K562 (cell line): ENCODE data around the gene HMCES. TPM values are rescaled to one million over a fixed set of nuclear protein-coding genes. Genes with fewer than 3 reads are reported as not detected.
A peak's percentile ranks its signal among the peaks of the same experiment; 100 is the strongest.

Experiments
- DLX4 ChIP-seq: fragments of 250-450 bp; sonication (Bioruptor Pico); IDR thresholded peaks from 2 replicates; pipeline ENCODE4 v1.6.1; 2021; ENCODE audit warnings: mild to moderate bottlenecking
- ETV5 ChIP-seq: sonication (generic); formaldehyde crosslinking; IDR thresholded peaks from 2 replicates; pipeline ENCODE4 v1.4.0; 2020; ENCODE audit warnings: low read depth, mild to moderate bottlenecking, missing genetic modification reagents
- EWSR1 ChIP-seq: fragments of 450-650 bp; IDR thresholded peaks from 2 replicates; pipeline ENCODE4 v1.6.1; 2018; ENCODE audit warnings: borderline replicate concordance, mild to moderate bottlenecking, low read depth, moderate library complexity; ENCODE audit not compliant: partially characterized antibody
- HDAC3 ChIP-seq: fragments of 450-650 bp; IDR thresholded peaks from 2 replicates; pipeline ENCODE4 v1.6.1; 2018; ENCODE audit warnings: borderline replicate concordance, mild to moderate bottlenecking, moderate library complexity; ENCODE audit not compliant: partially characterized antibody
- HNRNPLL ChIP-seq: fragments of 200-400 bp; formaldehyde crosslinking; IDR thresholded peaks from 2 replicates; pipeline ENCODE4 v1.6.1; 2017; ENCODE audit warnings: low read length, low read depth, mild to moderate bottlenecking; ENCODE audit not compliant: poor library complexity, severe bottlenecking
- MCM3 ChIP-seq: fragments of 450-650 bp; IDR thresholded peaks from 2 replicates; pipeline ENCODE4 v1.6.1; 2016
- NUFIP1 ChIP-seq: fragments of 450-650 bp; IDR thresholded peaks from 2 replicates; pipeline ENCODE4 v1.6.1; 2018; ENCODE audit not compliant: partially characterized antibody
- THRB ChIP-seq: fragments of 450-650 bp; formaldehyde crosslinking; conservative IDR thresholded peaks from 2 replicates; pipeline ENCODE4 v1.4.0; 2022; ENCODE audit warnings: mild to moderate bottlenecking, missing genetic modification characterization
- polyA plus RNA-seq, 8 experiments: library from polyadenylated mRNA; depleted of rRNA in 4 of 8; stranded (reverse) in 5 of 8; unstranded in 3 of 8; fragments of >200 nt; fragmentation: Nextera tagmentation in 2 of 8; fragmentation: Illumina TruSeq in 1 of 8; extraction: Ambion mirVana in 2 of 8; extraction: Trizol in 1 of 8; gene quantifications; 2 replicates each; pipeline versions ENCODE4 v1.2.1 to v1.2.3, GENCODE V29; 2011 to 2014; ENCODE audit warnings: inconsistent platforms in 1 of 8, missing spikeins in 1 of 8
- total RNA-seq, 7 experiments: library from RNA; depleted of rRNA in 6 of 7; stranded (reverse); fragments of >200 nt in 6 of 7; fragmentation: Illumina TruSeq in 2 of 7; extraction: Trizol in 2 of 7; gene quantifications; 2 replicates each; pipeline versions ENCODE4 v1.2.1 to v1.2.3, GENCODE V29; 2011 to 2021; ENCODE audit warnings: low replicate concordance in 1 of 7
- TF ChIP-seq, protein P1 (sequence below): sonication (generic); formaldehyde crosslinking; IDR thresholded peaks from 2 replicates; pipeline ENCODE4 v1.8.1; 2023; ENCODE audit warnings: missing genetic modification reagents, mild to moderate bottlenecking, borderline replicate concordance
- TF ChIP-seq, protein P2 (sequence below): sonication (generic); formaldehyde crosslinking; IDR thresholded peaks from 2 replicates; pipeline ENCODE4 v1.8.0; 2022; ENCODE audit warnings: missing genetic modification reagents, mild to moderate bottlenecking, borderline replicate concordance
- TF ChIP-seq, protein P3 (sequence below): fragments of 450-650 bp; IDR thresholded peaks from 2 replicates; pipeline ENCODE4 v1.6.1; 2016; ENCODE audit warnings: borderline replicate concordance
- TF ChIP-seq, protein P4 (sequence below): IDR thresholded peaks from 3 replicates; pipeline ENCODE4 v1.6.1; 2011; ENCODE audit warnings: borderline replicate concordance, mild to moderate bottlenecking; ENCODE audit not compliant: insufficient read length, insufficient read depth
- TF ChIP-seq, protein P5 (sequence below): fragments of 200-800 bp; sonication (Bioruptor generic); IDR thresholded peaks from 2 replicates; pipeline ENCODE4 v1.6.1; 2017; ENCODE audit warnings: missing genetic modification characterization, missing compliant biosample characterization

The HMCES gene
- total and polyA plus RNA-seq, 9 of the 15 experiments (the other 6 are each of a cell fraction or from before 2014, with no cell fraction given), result 18.8 to 45.3 (median 24.8) TPM

GRCh38 chr3:129316248-129317013, 37.8 kb downstream of the HMCES start (continued):
- TF ChIP-seq, protein P1, sequence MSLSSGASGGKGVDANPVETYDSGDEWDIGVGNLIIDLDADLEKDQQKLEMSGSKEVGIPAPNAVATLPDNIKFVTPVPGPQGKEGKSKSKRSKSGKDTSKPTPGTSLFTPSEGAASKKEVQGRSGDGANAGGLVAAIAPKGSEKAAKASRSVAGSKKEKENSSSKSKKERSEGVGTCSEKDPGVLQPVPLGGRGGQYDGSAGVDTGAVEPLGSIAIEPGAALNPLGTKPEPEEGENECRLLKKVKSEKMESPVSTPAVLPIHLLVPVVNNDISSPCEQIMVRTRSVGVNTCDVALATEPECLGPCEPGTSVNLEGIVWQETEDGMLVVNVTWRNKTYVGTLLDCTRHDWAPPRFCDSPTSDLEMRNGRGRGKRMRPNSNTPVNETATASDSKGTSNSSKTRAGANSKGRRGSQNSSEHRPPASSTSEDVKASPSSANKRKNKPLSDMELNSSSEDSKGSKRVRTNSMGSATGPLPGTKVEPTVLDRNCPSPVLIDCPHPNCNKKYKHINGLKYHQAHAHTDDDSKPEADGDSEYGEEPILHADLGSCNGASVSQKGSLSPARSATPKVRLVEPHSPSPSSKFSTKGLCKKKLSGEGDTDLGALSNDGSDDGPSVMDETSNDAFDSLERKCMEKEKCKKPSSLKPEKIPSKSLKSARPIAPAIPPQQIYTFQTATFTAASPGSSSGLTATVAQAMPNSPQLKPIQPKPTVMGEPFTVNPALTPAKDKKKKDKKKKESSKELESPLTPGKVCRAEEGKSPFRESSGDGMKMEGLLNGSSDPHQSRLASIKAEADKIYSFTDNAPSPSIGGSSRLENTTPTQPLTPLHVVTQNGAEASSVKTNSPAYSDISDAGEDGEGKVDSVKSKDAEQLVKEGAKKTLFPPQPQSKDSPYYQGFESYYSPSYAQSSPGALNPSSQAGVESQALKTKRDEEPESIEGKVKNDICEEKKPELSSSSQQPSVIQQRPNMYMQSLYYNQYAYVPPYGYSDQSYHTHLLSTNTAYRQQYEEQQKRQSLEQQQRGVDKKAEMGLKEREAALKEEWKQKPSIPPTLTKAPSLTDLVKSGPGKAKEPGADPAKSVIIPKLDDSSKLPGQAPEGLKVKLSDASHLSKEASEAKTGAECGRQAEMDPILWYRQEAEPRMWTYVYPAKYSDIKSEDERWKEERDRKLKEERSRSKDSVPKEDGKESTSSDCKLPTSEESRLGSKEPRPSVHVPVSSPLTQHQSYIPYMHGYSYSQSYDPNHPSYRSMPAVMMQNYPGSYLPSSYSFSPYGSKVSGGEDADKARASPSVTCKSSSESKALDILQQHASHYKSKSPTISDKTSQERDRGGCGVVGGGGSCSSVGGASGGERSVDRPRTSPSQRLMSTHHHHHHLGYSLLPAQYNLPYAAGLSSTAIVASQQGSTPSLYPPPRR (CRISPR knock-in tag), result no peak
- TF ChIP-seq NUFIP1 (no peak), HDAC3 (no peak), ETV5 (CRISPR knock-in tag) (0 out of 2 replicates have a peak, but pooled peaks have one; percentile 40), DLX4 (CRISPR knock-in tag) (no peak), THRB (no peak), MCM3 (no peak), EWSR1 (no peak), HNRNPLL (peak; percentile 86)
- TF ChIP-seq, protein P2, sequence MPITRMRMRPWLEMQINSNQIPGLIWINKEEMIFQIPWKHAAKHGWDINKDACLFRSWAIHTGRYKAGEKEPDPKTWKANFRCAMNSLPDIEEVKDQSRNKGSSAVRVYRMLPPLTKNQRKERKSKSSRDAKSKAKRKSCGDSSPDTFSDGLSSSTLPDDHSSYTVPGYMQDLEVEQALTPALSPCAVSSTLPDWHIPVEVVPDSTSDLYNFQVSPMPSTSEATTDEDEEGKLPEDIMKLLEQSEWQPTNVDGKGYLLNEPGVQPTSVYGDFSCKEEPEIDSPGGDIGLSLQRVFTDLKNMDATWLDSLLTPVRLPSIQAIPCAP (CRISPR knock-in tag), result no peak
- TF ChIP-seq, protein P3, sequence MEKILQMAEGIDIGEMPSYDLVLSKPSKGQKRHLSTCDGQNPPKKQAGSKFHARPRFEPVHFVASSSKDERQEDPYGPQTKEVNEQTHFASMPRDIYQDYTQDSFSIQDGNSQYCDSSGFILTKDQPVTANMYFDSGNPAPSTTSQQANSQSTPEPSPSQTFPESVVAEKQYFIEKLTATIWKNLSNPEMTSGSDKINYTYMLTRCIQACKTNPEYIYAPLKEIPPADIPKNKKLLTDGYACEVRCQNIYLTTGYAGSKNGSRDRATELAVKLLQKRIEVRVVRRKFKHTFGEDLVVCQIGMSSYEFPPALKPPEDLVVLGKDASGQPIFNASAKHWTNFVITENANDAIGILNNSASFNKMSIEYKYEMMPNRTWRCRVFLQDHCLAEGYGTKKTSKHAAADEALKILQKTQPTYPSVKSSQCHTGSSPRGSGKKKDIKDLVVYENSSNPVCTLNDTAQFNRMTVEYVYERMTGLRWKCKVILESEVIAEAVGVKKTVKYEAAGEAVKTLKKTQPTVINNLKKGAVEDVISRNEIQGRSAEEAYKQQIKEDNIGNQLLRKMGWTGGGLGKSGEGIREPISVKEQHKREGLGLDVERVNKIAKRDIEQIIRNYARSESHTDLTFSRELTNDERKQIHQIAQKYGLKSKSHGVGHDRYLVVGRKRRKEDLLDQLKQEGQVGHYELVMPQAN, result no peak
- TF ChIP-seq, protein P4, sequence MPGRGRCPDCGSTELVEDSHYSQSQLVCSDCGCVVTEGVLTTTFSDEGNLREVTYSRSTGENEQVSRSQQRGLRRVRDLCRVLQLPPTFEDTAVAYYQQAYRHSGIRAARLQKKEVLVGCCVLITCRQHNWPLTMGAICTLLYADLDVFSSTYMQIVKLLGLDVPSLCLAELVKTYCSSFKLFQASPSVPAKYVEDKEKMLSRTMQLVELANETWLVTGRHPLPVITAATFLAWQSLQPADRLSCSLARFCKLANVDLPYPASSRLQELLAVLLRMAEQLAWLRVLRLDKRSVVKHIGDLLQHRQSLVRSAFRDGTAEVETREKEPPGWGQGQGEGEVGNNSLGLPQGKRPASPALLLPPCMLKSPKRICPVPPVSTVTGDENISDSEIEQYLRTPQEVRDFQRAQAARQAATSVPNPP, result no peak
- TF ChIP-seq, protein P5, sequence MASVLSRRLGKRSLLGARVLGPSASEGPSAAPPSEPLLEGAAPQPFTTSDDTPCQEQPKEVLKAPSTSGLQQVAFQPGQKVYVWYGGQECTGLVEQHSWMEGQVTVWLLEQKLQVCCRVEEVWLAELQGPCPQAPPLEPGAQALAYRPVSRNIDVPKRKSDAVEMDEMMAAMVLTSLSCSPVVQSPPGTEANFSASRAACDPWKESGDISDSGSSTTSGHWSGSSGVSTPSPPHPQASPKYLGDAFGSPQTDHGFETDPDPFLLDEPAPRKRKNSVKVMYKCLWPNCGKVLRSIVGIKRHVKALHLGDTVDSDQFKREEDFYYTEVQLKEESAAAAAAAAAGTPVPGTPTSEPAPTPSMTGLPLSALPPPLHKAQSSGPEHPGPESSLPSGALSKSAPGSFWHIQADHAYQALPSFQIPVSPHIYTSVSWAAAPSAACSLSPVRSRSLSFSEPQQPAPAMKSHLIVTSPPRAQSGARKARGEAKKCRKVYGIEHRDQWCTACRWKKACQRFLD (CRISPR knock-in tag), result 0 out of 2 replicates have a peak, but pooled peaks have one; percentile 39
